Measurements from ENCODE around the gene EXTL2.

- TF ChIP-seq CTCF (IDR thresholded peaks at IDR 0.05; ENCODE audit: poor library complexity): no peak
- TF ChIP-seq EZH2phosphoT487 (IDR thresholded peaks at IDR 0.05; ENCODE audit: low read depth, severe bottlenecking, unreplicated experiment): no peak
- no peak for TF ChIP-seq EZH2 (IDR thresholded peaks at IDR 0.05; ENCODE audit: borderline replicate concordance)
These were observed 10.5 kb upstream of the EXTL2 start for GRCh38 chr1:100905181-100905580.

Data from hepatocyte (in vitro differentiated cells).